DOHH2 (cell line): ENCODE measurements around the gene C1QTNF1.

Source experiments
- H3F3A ChIP-seq: fragments of 200-600 bp; sonication (generic), shearing (Covaris generic); 2 replicates; pipeline ENCODE4 v1.6.0; 2016; ENCODE audit warnings: antibody characterized with exemption, mild to moderate bottlenecking; ENCODE audit not compliant: control insufficient read depth, insufficient read depth
- H3K27ac ChIP-seq: fragments of 200-600 bp; sonication (generic); 2 replicates; pipeline ENCODE4 v1.5.1; 2014; ENCODE audit warnings: low read depth, mild to moderate bottlenecking, low read length, moderate library complexity
- H3K27me3 ChIP-seq: fragments of 200-600 bp; sonication (generic); 2 replicates; pipeline ENCODE4 v1.6.1; 2014; ENCODE audit warnings: mild to moderate bottlenecking, low read length, mixed read lengths; ENCODE audit not compliant: control insufficient read depth
- H3K36me3 ChIP-seq: fragments of 200-600 bp; sonication (generic); 2 replicates; pipeline ENCODE4 v1.6.1; 2014; ENCODE audit warnings: mild to moderate bottlenecking, low read length, moderate library complexity, mixed read lengths; ENCODE audit not compliant: control insufficient read depth
- H3K4me1 ChIP-seq: fragments of 200-600 bp; sonication (generic); 2 replicates; pipeline ENCODE4 v1.6.1; 2014; ENCODE audit warnings: mild to moderate bottlenecking, low read length, mixed read lengths; ENCODE audit not compliant: control insufficient read depth
- H3K4me2 ChIP-seq: fragments of 200-600 bp; sonication (generic); 2 replicates; pipeline ENCODE4 v1.6.0; 2014; ENCODE audit warnings: mild to moderate bottlenecking, low read length, moderate library complexity
- H3K4me3 ChIP-seq: fragments of 200-600 bp; sonication (generic); 2 replicates; pipeline ENCODE4 v1.5.1; 2014; ENCODE audit warnings: mild to moderate bottlenecking, low read length, mixed read lengths
- H3K79me2 ChIP-seq: fragments of 200-600 bp; sonication (generic); 2 replicates; pipeline ENCODE4 v1.6.1; 2014; ENCODE audit warnings: mild to moderate bottlenecking, low read length, mixed read lengths; ENCODE audit not compliant: control insufficient read depth
- H3K9me2 ChIP-seq: fragments of 200-600 bp; sonication (generic); replicated peaks from 2 replicates; pipeline ENCODE4 v1.6.1; 2014; ENCODE audit warnings: mild to moderate bottlenecking, low read length, mixed read lengths; ENCODE audit not compliant: control insufficient read depth
- H3K9me3 ChIP-seq: fragments of 200-600 bp; sonication (generic); 2 replicates; pipeline ENCODE4 v1.6.1; 2014; ENCODE audit warnings: antibody characterized with exemption, low read length, mixed read lengths; ENCODE audit not compliant: control insufficient read depth, insufficient read depth
- H4K20me1 ChIP-seq: fragments of 200-600 bp; sonication (generic); 2 replicates; pipeline ENCODE4 v1.6.0; 2014; ENCODE audit warnings: low read depth, mild to moderate bottlenecking, antibody characterized with exemption, low read length, moderate library complexity; ENCODE audit not compliant: control insufficient read depth, insufficient read depth
- EZH2phosphoT487 ChIP-seq: fragments of 200-600 bp; sonication (generic); IDR thresholded peaks from 2 replicates; pipeline ENCODE4 v1.6.1; 2017; ENCODE audit warnings: borderline replicate concordance, mild to moderate bottlenecking, antibody characterized with exemption, low read length, moderate library complexity, mixed read lengths
- TF ChIP-seq, protein P1 (sequence below): fragments of 200-600 bp; sonication (generic); IDR thresholded peaks from one replicate; pipeline ENCODE4 v1.5.1; 2014; ENCODE audit warnings: antibody characterized with exemption, mild to moderate bottlenecking, low read depth, low read length; ENCODE audit not compliant: poor library complexity, severe bottlenecking

The C1QTNF1 gene

DNA sequence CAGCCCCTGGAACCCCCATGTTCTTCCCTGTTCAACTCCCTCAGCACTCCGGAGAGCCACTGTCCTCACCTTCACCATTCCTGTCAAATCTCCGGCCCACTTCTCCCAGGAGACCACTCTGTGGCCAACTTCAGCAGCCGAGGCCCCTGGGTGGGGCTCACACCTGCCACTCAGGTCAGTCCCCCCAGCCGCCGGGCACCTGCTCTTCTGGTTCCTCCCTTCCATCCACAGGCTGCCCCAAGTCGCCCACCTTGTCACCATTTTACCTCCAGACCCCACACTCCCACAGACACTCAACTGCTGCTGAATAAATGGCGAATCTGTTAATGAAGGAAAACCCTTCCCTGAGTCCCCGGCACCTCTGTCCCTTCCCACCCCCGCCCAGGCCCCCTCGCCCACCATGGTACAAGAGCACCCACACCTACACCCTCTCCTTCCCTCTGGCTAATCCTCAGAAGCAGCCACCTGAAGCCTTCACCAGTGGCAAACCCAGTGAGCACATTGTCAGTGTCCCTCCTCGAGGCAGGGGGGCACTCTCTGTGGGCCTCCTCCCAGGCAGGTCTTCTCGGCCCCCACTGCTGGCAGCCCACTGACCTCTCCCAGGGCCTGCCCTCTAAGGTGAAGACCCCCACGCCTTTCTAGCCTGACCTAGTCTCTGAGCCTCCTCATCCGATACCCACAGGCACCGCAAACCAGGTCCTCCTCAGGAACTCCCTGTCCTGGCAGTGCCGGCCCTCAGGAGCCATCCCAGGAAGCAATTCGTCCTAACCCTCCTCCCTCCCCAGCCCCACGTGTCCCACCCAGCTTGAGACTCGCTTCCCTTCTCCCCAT, 22.6 kb upstream of the C1QTNF1 start:
- H3K9me2 ChIP-seq, result no peaks in the 10 kb centered on the region
- H4K20me1 ChIP-seq, result no peaks in the 10 kb centered on the region
- no peak overlapping the region for H3K4me2 ChIP-seq
- no peaks in the 10 kb centered on the region for H3K4me1 ChIP-seq
- no peaks in the 10 kb centered on the region for H3K27me3 ChIP-seq
- peaks cover 20% of the 10 kb centered on the region for H3K36me3 ChIP-seq
- peaks cover 53% of the 10 kb centered on the region for H3K79me2 ChIP-seq
- no peak overlapping the region for H3K4me3 ChIP-seq
- no peaks in the 10 kb centered on the region for H3F3A ChIP-seq
- no peak overlapping the region for H3K27ac ChIP-seq
- no peak for TF ChIP-seq EZH2phosphoT487
- TF ChIP-seq, protein P1, sequence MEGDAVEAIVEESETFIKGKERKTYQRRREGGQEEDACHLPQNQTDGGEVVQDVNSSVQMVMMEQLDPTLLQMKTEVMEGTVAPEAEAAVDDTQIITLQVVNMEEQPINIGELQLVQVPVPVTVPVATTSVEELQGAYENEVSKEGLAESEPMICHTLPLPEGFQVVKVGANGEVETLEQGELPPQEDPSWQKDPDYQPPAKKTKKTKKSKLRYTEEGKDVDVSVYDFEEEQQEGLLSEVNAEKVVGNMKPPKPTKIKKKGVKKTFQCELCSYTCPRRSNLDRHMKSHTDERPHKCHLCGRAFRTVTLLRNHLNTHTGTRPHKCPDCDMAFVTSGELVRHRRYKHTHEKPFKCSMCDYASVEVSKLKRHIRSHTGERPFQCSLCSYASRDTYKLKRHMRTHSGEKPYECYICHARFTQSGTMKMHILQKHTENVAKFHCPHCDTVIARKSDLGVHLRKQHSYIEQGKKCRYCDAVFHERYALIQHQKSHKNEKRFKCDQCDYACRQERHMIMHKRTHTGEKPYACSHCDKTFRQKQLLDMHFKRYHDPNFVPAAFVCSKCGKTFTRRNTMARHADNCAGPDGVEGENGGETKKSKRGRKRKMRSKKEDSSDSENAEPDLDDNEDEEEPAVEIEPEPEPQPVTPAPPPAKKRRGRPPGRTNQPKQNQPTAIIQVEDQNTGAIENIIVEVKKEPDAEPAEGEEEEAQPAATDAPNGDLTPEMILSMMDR, result no peak
- no peaks in the 10 kb centered on the region for H3K9me3 ChIP-seq

GRCh38 chr17:79002291-79002690, 21.7 kb upstream of the C1QTNF1 start:
- Histone ChIP-seq H3K4me3 (no peak overlapping the region), H3K4me1 (no peaks in the 10 kb centered on the region), H4K20me1 (no peaks in the 10 kb centered on the region), H3K27ac (no peak overlapping the region), H3K27me3 (no peaks in the 10 kb centered on the region), H3K9me3 (no peaks in the 10 kb centered on the region), H3K4me2 (no peak overlapping the region), H3K79me2 (peaks cover 62% of the 10 kb centered on the region), H3K9me2 (no peaks in the 10 kb centered on the region), H3F3A (no peaks in the 10 kb centered on the region), H3K36me3 (peaks cover 13% of the 10 kb centered on the region)
- no peak for TF ChIP-seq EZH2phosphoT487
- TF ChIP-seq, protein P1, result no peak

- TF ChIP-seq, protein P1, result no peak
- TF ChIP-seq EZH2phosphoT487, result no peak
- no peak overlapping the region for H3K27ac ChIP-seq
- no peaks in the 10 kb centered on the region for H3K9me2 ChIP-seq
- peaks cover 13% of the 10 kb centered on the region for H3K36me3 ChIP-seq
- H4K20me1 ChIP-seq, result no peaks in the 10 kb centered on the region; the same call in 1 of the 2 replicates
- H3F3A ChIP-seq, result no peaks in the 10 kb centered on the region
- H3K27me3 ChIP-seq, result no peaks in the 10 kb centered on the region
- peaks cover 3% of the 10 kb centered on the region; the same call in 1 of the 2 replicates for H3K4me1 ChIP-seq
- no peak overlapping the region for H3K4me2 ChIP-seq
- H3K79me2 ChIP-seq, result peaks cover 69% of the 10 kb centered on the region
- H3K9me3 ChIP-seq, result no peaks in the 10 kb centered on the region
- H3K4me3 ChIP-seq, result no peak overlapping the region
Measured at GRCh38 chr17:79002796-79003593, 21.0 kb upstream of the C1QTNF1 start.
